Keratinocyte (primary cell): ENCODE data around the gene SERPINH1.

Experiments used
- CTCF ChIP-seq, 3 experiments: IDR thresholded peaks in 1 of 3; conservative IDR thresholded peaks in 1 of 3; optimal IDR thresholded peaks in 1 of 3; 2 replicates in 2 of 3; 3 replicates in 1 of 3; pipeline versions ENCODE3 to v1.5.1; 2011; ENCODE audit warnings: low read length in 3 of 3, mild to moderate bottlenecking in 3 of 3, moderate library complexity in 2 of 3, control low read depth in 1 of 3, inconsistent platforms in 1 of 3; ENCODE audit not compliant: insufficient read depth in 2 of 3; ENCODE audit errors: extremely low read depth in 1 of 3
- EZH2 ChIP-seq: IDR thresholded peaks from one replicate; pipeline ENCODE4 v1.6.1; 2012; ENCODE audit warnings: inconsistent platforms, mild to moderate bottlenecking, low read length, moderate library complexity

- TF ChIP-seq CTCF (optimal IDR thresholded peaks at IDR 0.05 in 1 of 3, IDR thresholded peaks at IDR 0.05 in 1 of 3, conservative IDR thresholded peaks at IDR 0.05 in 1 of 3; ENCODE audit: extremely low read depth in 1 of 3, insufficient read depth in 2 of 3, low read length in 3 of 3) = no peak
- no peak for TF ChIP-seq EZH2
Observed at GRCh38 chr11:75585293-75585670, 23.2 kb downstream of the SERPINH1 start.
